ENCODE measurements around the gene R3HCC1L. TPM values are rescaled to one million over a fixed set of nuclear protein-coding genes. Genes with fewer than 3 reads are reported as not detected.

R3HCC1L gene
- polyA plus RNA-seq, 1 donor from 2014 or later: 12.8 TPM

DNA sequence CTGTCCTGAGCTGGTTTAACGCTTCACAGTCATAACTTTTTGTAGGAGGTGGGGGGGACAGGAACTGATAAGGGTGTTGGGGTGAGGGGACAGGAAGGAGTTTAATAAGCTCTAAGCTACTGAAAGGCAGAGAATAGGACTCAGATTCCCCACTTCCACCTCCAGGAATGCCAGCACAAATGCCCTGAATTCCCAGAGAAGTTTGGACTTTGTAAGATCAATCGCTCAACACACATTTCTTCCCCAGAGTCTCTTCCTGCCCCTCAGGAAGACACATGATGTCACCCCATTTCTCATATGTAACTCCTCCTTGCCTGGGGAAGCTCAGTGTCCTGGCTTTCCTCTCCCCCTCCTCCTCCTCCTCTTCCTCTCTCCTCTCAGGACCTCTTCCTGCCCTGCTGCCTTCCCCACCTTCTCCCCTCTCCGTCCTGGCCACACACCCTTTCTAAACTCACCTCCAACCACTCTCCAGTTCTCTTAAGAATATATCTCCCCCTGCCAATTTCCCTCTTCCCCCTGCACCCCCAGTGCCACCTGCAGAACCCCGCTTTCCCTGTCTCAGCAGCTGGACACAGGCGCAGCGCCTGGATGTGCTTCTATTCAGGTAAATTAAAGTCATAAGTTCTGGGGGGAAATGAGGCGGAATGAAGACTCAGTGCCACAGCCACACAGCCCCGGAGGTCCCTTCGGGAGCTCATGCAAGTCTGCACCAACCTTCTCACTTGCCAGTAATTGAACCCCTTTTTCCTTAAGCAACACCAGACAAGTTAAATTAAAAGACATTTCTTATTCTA lies 138.8 kb downstream of the R3HCC1L start:
- no peaks in the 10 kb centered on the region for H3K36me3 ChIP-seq (ENCODE audit: insufficient read depth, low read length)
- no peaks in the 10 kb centered on the region for H3K9me3 ChIP-seq (ENCODE audit: low read length)
- H3K9ac ChIP-seq (ENCODE audit: low read length): no peak overlapping the region
- H3K4me2 ChIP-seq (ENCODE audit: low read length): no peak overlapping the region
- TF ChIP-seq MXI1 (conservative IDR thresholded peaks at IDR 0.05; ENCODE audit: poor library complexity, severe bottlenecking) (no peak), SMC3 (conservative IDR thresholded peaks at IDR 0.05; ENCODE audit: poor library complexity) (no peak), EP300 (conservative IDR thresholded peaks at IDR 0.05; ENCODE audit: poor library complexity, severe bottlenecking) (no peak), POLR2AphosphoS5 (IDR thresholded peaks at IDR 0.05) (no peak), TAF1 (IDR thresholded peaks at IDR 0.05; ENCODE audit: low read depth) (no peak), RAD21 (conservative IDR thresholded peaks at IDR 0.05) (no peak), EZH2 (IDR thresholded peaks at IDR 0.05; ENCODE audit: borderline replicate concordance, insufficient read depth, low read length, poor library complexity, severe bottlenecking) (no peak)
- TF ChIP-seq, protein P1, sequence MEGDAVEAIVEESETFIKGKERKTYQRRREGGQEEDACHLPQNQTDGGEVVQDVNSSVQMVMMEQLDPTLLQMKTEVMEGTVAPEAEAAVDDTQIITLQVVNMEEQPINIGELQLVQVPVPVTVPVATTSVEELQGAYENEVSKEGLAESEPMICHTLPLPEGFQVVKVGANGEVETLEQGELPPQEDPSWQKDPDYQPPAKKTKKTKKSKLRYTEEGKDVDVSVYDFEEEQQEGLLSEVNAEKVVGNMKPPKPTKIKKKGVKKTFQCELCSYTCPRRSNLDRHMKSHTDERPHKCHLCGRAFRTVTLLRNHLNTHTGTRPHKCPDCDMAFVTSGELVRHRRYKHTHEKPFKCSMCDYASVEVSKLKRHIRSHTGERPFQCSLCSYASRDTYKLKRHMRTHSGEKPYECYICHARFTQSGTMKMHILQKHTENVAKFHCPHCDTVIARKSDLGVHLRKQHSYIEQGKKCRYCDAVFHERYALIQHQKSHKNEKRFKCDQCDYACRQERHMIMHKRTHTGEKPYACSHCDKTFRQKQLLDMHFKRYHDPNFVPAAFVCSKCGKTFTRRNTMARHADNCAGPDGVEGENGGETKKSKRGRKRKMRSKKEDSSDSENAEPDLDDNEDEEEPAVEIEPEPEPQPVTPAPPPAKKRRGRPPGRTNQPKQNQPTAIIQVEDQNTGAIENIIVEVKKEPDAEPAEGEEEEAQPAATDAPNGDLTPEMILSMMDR (IDR thresholded peaks at IDR 0.05; ENCODE audit: poor library complexity, severe bottlenecking): no peak
- TF ChIP-seq, protein P2, sequence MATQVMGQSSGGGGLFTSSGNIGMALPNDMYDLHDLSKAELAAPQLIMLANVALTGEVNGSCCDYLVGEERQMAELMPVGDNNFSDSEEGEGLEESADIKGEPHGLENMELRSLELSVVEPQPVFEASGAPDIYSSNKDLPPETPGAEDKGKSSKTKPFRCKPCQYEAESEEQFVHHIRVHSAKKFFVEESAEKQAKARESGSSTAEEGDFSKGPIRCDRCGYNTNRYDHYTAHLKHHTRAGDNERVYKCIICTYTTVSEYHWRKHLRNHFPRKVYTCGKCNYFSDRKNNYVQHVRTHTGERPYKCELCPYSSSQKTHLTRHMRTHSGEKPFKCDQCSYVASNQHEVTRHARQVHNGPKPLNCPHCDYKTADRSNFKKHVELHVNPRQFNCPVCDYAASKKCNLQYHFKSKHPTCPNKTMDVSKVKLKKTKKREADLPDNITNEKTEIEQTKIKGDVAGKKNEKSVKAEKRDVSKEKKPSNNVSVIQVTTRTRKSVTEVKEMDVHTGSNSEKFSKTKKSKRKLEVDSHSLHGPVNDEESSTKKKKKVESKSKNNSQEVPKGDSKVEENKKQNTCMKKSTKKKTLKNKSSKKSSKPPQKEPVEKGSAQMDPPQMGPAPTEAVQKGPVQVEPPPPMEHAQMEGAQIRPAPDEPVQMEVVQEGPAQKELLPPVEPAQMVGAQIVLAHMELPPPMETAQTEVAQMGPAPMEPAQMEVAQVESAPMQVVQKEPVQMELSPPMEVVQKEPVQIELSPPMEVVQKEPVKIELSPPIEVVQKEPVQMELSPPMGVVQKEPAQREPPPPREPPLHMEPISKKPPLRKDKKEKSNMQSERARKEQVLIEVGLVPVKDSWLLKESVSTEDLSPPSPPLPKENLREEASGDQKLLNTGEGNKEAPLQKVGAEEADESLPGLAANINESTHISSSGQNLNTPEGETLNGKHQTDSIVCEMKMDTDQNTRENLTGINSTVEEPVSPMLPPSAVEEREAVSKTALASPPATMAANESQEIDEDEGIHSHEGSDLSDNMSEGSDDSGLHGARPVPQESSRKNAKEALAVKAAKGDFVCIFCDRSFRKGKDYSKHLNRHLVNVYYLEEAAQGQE (IDR thresholded peaks at IDR 0.05; ENCODE audit: borderline replicate concordance): no peak
- H3K27ac ChIP-seq (ENCODE audit: low read length): no peak overlapping the region
- no peaks in the 10 kb centered on the region for H3K27me3 ChIP-seq (ENCODE audit: insufficient read depth, low read depth, low read length)
- H3F3A ChIP-seq (ENCODE audit: insufficient read depth, low read length, poor library complexity, severe bottlenecking): no peaks in the 10 kb centered on the region
- no peak overlapping the region for H3K4me3 ChIP-seq (ENCODE audit: low read length)
- H2AFZ ChIP-seq (ENCODE audit: low read depth, low read length): no peak overlapping the region
- H4K20me1 ChIP-seq (ENCODE audit: insufficient read depth): no peaks in the 10 kb centered on the region
- H3K9me2 ChIP-seq (ENCODE audit: insufficient read depth, low read length): no peaks in the 10 kb centered on the region
- H3K79me2 ChIP-seq (replicated peaks; ENCODE audit: insufficient read depth, low read length): no peaks in the 10 kb centered on the region

DNA sequence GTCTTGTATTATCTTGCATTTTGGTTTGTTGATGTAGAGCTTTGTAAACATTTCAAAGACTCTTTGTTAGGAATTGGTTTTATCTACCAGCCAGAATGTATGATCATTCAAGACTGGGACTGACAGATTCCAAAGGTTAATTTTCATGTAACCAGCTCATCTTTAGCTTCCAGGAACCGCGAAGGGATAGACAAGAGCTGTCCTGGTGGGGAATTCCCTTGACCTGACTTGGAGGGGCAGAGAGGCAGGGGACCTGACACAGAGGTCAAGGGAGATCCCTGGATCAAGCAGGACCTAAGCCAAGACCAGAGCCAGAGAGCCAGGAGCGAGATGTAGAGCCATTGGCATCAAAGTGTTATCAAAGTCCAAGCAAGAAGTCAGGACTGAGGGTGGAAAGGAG lies 140.1 kb downstream of the R3HCC1L start:
- Histone ChIP-seq H3K4me3 (ENCODE audit: low read length) (no peak overlapping the region), H3K9ac (ENCODE audit: low read length) (no peak overlapping the region), H4K20me1 (ENCODE audit: insufficient read depth) (no peaks in the 10 kb centered on the region), H3K9me2 (ENCODE audit: insufficient read depth, low read length) (no peaks in the 10 kb centered on the region), H2AFZ (ENCODE audit: low read depth, low read length) (no peak overlapping the region), H3K9me3 (ENCODE audit: low read length) (no peaks in the 10 kb centered on the region), H3K27me3 (ENCODE audit: insufficient read depth, low read depth, low read length) (no peaks in the 10 kb centered on the region), H3F3A (ENCODE audit: insufficient read depth, low read length, poor library complexity, severe bottlenecking) (no peaks in the 10 kb centered on the region), H3K4me2 (ENCODE audit: low read length) (no peak overlapping the region), H3K36me3 (ENCODE audit: insufficient read depth, low read length) (no peaks in the 10 kb centered on the region), H3K79me2 (replicated peaks; ENCODE audit: insufficient read depth, low read length) (no peaks in the 10 kb centered on the region), H3K27ac (ENCODE audit: low read length) (no peak overlapping the region)
- TF ChIP-seq TAF1 (IDR thresholded peaks at IDR 0.05; ENCODE audit: low read depth) (no peak), RAD21 (conservative IDR thresholded peaks at IDR 0.05) (no peak), EZH2 (IDR thresholded peaks at IDR 0.05; ENCODE audit: borderline replicate concordance, insufficient read depth, low read length, poor library complexity, severe bottlenecking) (no peak), POLR2AphosphoS5 (IDR thresholded peaks at IDR 0.05) (no peak), EP300 (conservative IDR thresholded peaks at IDR 0.05; ENCODE audit: poor library complexity, severe bottlenecking) (no peak), MXI1 (conservative IDR thresholded peaks at IDR 0.05; ENCODE audit: poor library complexity, severe bottlenecking) (no peak)
- TF ChIP-seq, protein P2 (IDR thresholded peaks at IDR 0.05; ENCODE audit: borderline replicate concordance): no peak

All from neural cell (in vitro differentiated cells).